NT2/D1 (cell line): Measurements from ENCODE around the gene PNMA8C.

Source experiments
- SUZ12 ChIP-seq: IDR thresholded peaks from 2 replicates; pipeline ENCODE4 v1.6.1; 2011; ENCODE audit not compliant: insufficient read length, insufficient read depth; ENCODE audit errors: extremely low read depth
- YY1 ChIP-seq: IDR thresholded peaks from 2 replicates; pipeline ENCODE4 v1.6.1; 2011; ENCODE audit not compliant: insufficient read length, insufficient read depth

DNA sequence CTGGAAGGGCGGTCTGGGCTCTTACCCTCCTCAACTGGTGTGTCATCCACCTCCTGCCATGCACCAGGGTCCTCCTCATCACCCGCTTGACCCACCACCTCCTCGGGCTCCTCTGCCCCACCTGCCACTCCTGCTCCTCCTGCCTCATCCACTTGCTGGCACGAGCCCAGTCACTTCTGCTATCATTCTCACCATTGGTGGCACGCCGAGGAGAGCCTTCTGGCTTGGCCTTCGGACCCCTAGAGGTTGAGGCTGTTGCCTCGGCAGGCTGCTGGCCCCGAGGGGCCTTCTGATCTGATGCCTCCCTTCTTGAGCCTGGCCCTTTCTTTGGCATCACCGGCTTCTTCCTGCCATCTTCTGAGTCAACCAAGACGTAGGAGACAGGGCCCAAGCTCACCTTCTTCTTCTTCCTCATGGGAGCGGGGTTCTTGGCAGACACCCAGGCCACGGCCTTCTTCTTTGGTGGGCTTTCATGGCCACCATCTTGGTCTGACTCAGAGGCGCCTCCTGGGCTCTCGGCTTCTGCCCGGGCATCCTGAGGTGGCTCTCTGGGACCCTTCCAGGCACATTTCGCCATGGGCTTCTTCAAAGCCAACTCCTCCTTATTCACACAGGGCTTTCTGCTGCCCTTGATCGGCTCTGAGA lies 40.9 kb upstream of the PNMA8C start:
- TF ChIP-seq SUZ12 (no peak), YY1 (no peak)
